Esophagus squamous epithelium (tissue), 4 donors: Measurements from ENCODE around the gene VIPR2.

Source experiments
- CTCF ChIP-seq, 6 experiments: fragments of 450-650 bp in 4 of 6; fragments of 200-600 bp in 2 of 6; sonication (generic) in 2 of 6; IDR thresholded peaks; one replicate each; pipeline ENCODE4 v1.5.1; 2016 to 2019; ENCODE audit warnings: antibody characterized with exemption in 6 of 6, mild to moderate bottlenecking in 4 of 6, moderate library complexity in 4 of 6
- POLR2A ChIP-seq, 4 donors: fragments of 450-650 bp; IDR thresholded peaks; one replicate each; pipeline ENCODE4 v1.6.1; 2017; ENCODE audit warnings: antibody characterized with exemption in 4 of 4, mild to moderate bottlenecking in 4 of 4, moderate library complexity in 3 of 4

GRCh38 chr7:159088016-159088865 is 56.4 kb downstream of the VIPR2 start:
- TF ChIP-seq POLR2A (IDR thresholded peaks at IDR 0.05) (no peak), CTCF (IDR thresholded peaks at IDR 0.05) (no peak)
